Transverse colon (tissue), 4 donors: ENCODE data around the gene RNF10. TPM values are rescaled to one million over a fixed set of nuclear protein-coding genes. Genes with fewer than 3 reads are reported as not detected.
A peak's percentile ranks its signal among the peaks of the same experiment; 100 is the strongest.

Experiments
- DNase-seq: peaks from one replicate; pipeline ENCODE4 v3.0.0-alpha.2; 2019
- H3K27ac ChIP-seq, 4 donors: fragments of 200-600 bp; sonication (generic); 2 replicates each; pipeline ENCODE4 v1.5.1; 2016 to 2018; ENCODE audit warnings: inconsistent platforms in 4 of 4
- H3K27me3 ChIP-seq: fragments of 200-600 bp; sonication (generic); 2 replicates; pipeline ENCODE4 v1.5.1; 2017; ENCODE audit warnings: inconsistent platforms
- H3K36me3 ChIP-seq, 4 donors: fragments of 200-600 bp; sonication (generic); 2 replicates each; pipeline ENCODE4 v1.5.1; 2017 to 2019; ENCODE audit warnings: inconsistent platforms in 4 of 4
- H3K4me1 ChIP-seq, 4 donors: fragments of 200-600 bp; sonication (generic); 2 replicates each; pipeline ENCODE4 v1.5.1; 2017 to 2020; ENCODE audit warnings: inconsistent platforms in 4 of 4
- H3K4me3 ChIP-seq, 4 donors: fragments of 200-600 bp; sonication (generic); 1 replicate in 1 of 4; 2 replicates in 3 of 4; pipeline versions ENCODE4 v1.5.1 to v1.6.1; 2017 to 2019; ENCODE audit warnings: inconsistent platforms in 4 of 4
- H3K9me3 ChIP-seq, 2 donors: fragments of 200-600 bp; sonication (generic); 2 replicates each; pipeline ENCODE4 v1.5.1; 2017 to 2019; ENCODE audit warnings: inconsistent platforms in 2 of 2
- EP300 ChIP-seq: sonication (generic); formaldehyde crosslinking; IDR thresholded peaks from one replicate; pipeline ENCODE4 v1.6.1; 2017; ENCODE audit warnings: antibody characterized with exemption, low read depth
- POLR2A ChIP-seq: fragments of 450-650 bp; IDR thresholded peaks from one replicate; pipeline ENCODE4 v1.6.1; 2016; ENCODE audit warnings: antibody characterized with exemption, mild to moderate bottlenecking, moderate library complexity
- POLR2AphosphoS5 ChIP-seq, 3 donors: sonication (generic); formaldehyde crosslinking; IDR thresholded peaks; one replicate each; pipeline ENCODE4 v1.6.1; 2016; ENCODE audit warnings: antibody characterized with exemption in 3 of 3
- WGBS, 2 donors: methylation state at CpG; one replicate each; pipeline ENCODE4 v1.1.5; 2018; ENCODE audit warnings: low coverage in 1 of 2; 5-methylcytosine and 5-hydroxymethylcytosine counted together
- in situ Hi-C, 4 donors: fragments of 200-750 bp; cut with MboI; loops; one replicate each; pipeline versions ENCODE4 v1.15.0 to v1.15.1; 2017; ENCODE audit warnings: low sequenced_read_pairs in 3 of 4, low pct_ligation_motif_present in 1 of 4, low pct_unique_long_range_greater_than_20kb in 1 of 4
- intact Hi-C: fragments of 100-400 bp; cut with DNase I; formaldehyde crosslinking; loops from one replicate; pipeline ENCODE4 v1.15.1; 2023; ENCODE audit warnings: low total_unique reads
- total RNA-seq, 4 donors: library from RNA; depleted of rRNA; stranded (reverse); fragments of >200 nt; gene quantifications; one replicate each; pipeline ENCODE4 v1.1.0, GENCODE V29; 2016
- TF ChIP-seq, protein P1 (sequence below), 5 experiments: fragments of 200-600 bp in 3 of 5; fragments of 450-650 bp in 2 of 5; sonication (generic) in 3 of 5; IDR thresholded peaks; 1 replicate in 2 of 5; 2 replicates in 3 of 5; pipeline ENCODE4 v1.5.1; 2016 to 2017; ENCODE audit warnings: antibody characterized with exemption in 5 of 5, inconsistent platforms in 3 of 5, mild to moderate bottlenecking in 2 of 5, moderate library complexity in 1 of 5

The RNF10 gene
- total RNA-seq, 4 donors from 2014 or later: 204 to 317 (median 213) TPM

DNA sequence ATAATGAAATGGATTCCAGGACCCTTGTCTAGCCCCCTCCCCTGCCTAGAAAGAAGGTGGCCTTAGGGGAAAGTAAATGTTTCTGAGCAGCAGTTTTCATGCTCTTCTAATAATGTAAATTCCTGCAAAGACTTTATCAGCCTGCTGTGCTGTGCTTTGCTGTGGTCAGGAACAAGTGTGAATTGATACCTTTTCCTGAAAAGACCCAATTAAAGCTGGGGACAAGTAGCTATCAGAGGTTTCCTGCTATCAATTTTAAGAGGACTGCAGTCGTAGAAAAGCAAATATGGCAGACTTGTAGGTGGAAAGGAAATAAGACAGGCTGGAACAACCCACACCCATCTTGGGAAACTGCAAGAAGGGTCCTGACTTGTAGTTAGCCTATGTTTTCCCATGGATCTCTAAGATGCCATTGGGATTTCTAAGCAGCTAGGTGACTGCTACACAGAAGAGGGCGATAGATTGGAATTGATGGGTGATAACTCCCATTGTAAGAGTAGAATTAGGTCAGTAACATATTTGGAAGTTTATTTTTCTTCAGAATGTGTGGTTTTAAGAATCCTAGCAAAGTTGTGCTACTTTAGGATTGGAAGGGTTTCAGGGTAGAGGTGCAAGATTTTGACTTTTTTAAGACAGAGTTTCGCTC, 35.2 kb upstream of the RNF10 start:
- Histone ChIP-seq H3K27me3 (no peaks in the 10 kb centered on the region), H3K9me3 (no peaks in the 10 kb centered on the region), H3K4me1 (peaks cover 14 to 27% (median 19%) of the 10 kb centered on the region in 4 donors), H3K36me3 (peaks cover 0 to 17% (median 3%) of the 10 kb centered on the region in 4 donors), H3K4me3 (no peak overlapping the region), H3K27ac (no peak overlapping the region)
- no peak for DNase-seq
- 86 to 92% methylated on average over 2 to 3 of the region's 3 CpGs for WGBS, 2 donors
- intact Hi-C loops (no loop called here), in situ Hi-C loops (no loop called here)
- TF ChIP-seq, protein P1, sequence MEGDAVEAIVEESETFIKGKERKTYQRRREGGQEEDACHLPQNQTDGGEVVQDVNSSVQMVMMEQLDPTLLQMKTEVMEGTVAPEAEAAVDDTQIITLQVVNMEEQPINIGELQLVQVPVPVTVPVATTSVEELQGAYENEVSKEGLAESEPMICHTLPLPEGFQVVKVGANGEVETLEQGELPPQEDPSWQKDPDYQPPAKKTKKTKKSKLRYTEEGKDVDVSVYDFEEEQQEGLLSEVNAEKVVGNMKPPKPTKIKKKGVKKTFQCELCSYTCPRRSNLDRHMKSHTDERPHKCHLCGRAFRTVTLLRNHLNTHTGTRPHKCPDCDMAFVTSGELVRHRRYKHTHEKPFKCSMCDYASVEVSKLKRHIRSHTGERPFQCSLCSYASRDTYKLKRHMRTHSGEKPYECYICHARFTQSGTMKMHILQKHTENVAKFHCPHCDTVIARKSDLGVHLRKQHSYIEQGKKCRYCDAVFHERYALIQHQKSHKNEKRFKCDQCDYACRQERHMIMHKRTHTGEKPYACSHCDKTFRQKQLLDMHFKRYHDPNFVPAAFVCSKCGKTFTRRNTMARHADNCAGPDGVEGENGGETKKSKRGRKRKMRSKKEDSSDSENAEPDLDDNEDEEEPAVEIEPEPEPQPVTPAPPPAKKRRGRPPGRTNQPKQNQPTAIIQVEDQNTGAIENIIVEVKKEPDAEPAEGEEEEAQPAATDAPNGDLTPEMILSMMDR (IDR thresholded peaks at IDR 0.05): no peak
- TF ChIP-seq EP300 (no peak), POLR2A (no peak), POLR2AphosphoS5 (IDR thresholded peaks at IDR 0.05) (no peak)

DNA sequence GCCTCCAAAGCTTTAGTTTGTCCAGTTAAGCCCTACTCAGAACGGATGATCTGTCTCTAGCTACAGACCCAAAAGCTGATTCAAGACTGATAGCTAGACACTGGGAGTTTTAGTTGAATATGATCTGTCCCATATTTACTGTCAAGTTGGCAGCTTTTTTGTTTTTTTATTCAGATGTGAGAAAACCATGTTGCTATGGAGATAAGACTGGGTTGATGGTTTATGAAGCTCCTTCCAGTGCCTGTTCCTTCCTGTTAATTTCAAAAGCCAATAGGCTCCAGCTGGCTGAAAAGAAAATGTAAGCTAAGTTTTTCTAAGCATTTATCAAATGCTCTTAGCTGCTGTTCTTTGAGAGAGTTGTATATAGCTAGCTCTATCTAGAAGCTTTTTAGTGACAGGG, 33.6 kb upstream of the RNF10 start:
- intact Hi-C loops: no loop called here
- Histone ChIP-seq H3K4me1 (peaks cover 9 to 18% (median 14%) of the 10 kb centered on the region in 4 donors), H3K27ac (no peak overlapping the region), H3K4me3 (no peak overlapping the region), H3K36me3 (peaks cover 0 to 18% (median 3%) of the 10 kb centered on the region in 4 donors), H3K9me3 (no peaks in the 10 kb centered on the region), H3K27me3 (no peaks in the 10 kb centered on the region)
- in situ Hi-C loops: no loop called here
- TF ChIP-seq, protein P1 (IDR thresholded peaks at IDR 0.05): no peak
- TF ChIP-seq POLR2AphosphoS5 (IDR thresholded peaks at IDR 0.05) (no peak), EP300 (no peak), POLR2A (no peak)
- 85 to 89% methylated on average over 1 of the region's 1 CpG for WGBS, 2 donors
- no peak for DNase-seq

DNA sequence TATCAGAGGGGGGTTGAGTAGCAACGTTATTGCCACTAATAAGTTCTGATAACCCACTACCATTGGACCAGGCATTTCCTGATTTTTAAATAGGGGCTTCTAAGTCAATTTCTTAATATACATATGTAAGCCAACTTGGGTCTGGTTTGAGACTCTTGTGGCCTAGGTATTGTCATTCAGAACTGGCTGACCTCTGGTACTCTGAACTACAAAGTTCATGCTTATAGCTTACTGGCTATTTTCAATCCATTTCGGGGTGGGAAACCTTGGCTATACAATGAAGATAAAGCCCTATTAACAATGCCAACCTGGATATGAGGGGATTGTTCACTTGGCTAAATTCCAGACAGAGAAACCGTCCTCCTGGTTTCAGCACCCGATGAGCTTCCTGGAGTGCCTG, 29.6 kb upstream of the RNF10 start:
- intact Hi-C loops (no loop called here), in situ Hi-C loops (no loop called here)
- Histone ChIP-seq H3K9me3 (no peaks in the 10 kb centered on the region), H3K27ac (no peak overlapping the region), H3K4me3 (no peak overlapping the region), H3K27me3 (no peaks in the 10 kb centered on the region), H3K36me3 (peaks cover 0 to 39% (median 3%) of the 10 kb centered on the region in 4 donors), H3K4me1 (no peaks in the 10 kb centered on the region)
- 86 to 90% methylated on average over 1 to 4 of the region's 4 CpGs for WGBS, 2 donors
- TF ChIP-seq POLR2AphosphoS5 (IDR thresholded peaks at IDR 0.05) (no peak), EP300 (no peak), POLR2A (no peak)
- TF ChIP-seq, protein P1 (IDR thresholded peaks at IDR 0.05): no peak
- no peak for DNase-seq

DNA sequence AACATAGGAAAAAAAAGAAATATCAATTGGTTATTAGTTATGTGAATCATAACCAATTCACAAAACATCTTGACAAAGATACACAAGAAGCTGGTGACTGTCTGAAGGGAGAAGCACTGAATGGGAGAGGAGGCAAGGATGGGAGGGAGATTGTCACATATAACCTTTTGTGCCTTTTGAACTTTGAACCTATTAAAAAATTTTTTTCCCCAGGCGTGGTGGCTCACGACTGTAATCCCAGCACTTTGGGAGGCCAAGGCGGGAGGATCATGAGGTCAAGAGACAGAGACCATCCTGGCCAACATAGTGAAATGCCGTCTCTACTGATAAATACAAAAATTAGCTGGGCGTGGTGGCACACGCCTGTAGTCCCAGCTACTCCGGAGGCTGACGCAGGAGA, 25.6 kb upstream of the RNF10 start:
- TF ChIP-seq, protein P1 (IDR thresholded peaks at IDR 0.05): no peak
- TF ChIP-seq EP300 (no peak), POLR2AphosphoS5 (IDR thresholded peaks at IDR 0.05) (no peak), POLR2A (no peak)
- intact Hi-C loops: no loop called here
- 73 to 86% methylated on average over 5 to 8 of the region's 8 CpGs for WGBS, 2 donors

More for the DNA sequence above, 25.6 kb upstream of the RNF10 start:
- H3K27ac ChIP-seq: peak overlapping the region in 1 of 4 donors; percentile 21
- no peaks in the 10 kb centered on the region for H3K9me3 ChIP-seq
- peaks cover 0 to 49% (median 5%) of the 10 kb centered on the region in 4 donors for H3K36me3 ChIP-seq
- H3K4me1 ChIP-seq: no peaks in the 10 kb centered on the region
- H3K4me3 ChIP-seq: no peak overlapping the region
- DNase-seq: no peak
- in situ Hi-C loops: no loop called here
- H3K27me3 ChIP-seq: no peaks in the 10 kb centered on the region
